ENCODE results near the gene KRTAP5-7.

Gene KRTAP5-7

DNA sequence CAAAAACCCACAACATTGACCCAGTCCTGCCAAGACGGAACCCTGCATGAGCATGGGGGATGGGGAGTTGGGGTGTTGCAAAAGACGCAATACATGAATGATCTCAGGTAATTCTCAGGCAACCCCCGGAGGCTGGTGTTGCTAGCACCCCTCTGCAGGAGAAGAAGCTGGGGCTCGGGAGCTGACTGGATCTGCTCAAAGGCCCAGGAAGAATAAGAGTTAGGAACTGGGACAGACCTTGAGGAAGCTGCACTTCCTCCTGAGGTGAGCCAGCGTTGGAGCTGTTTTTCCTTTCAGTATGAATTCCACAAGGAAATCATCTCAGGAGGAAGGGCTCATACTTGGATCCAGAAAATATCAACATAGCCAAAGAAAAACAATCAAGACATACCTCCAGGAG lies 21.1 kb downstream of the KRTAP5-7 start, which contains the start of gene KRTAP5-9:
TSS of gene KRTAP5-9 (plus strand) at position 301 of the 400 bp plus-strand sequence. CDS start 238 bp downstream, outside the sequence.
- TF ChIP-seq, protein P1, sequence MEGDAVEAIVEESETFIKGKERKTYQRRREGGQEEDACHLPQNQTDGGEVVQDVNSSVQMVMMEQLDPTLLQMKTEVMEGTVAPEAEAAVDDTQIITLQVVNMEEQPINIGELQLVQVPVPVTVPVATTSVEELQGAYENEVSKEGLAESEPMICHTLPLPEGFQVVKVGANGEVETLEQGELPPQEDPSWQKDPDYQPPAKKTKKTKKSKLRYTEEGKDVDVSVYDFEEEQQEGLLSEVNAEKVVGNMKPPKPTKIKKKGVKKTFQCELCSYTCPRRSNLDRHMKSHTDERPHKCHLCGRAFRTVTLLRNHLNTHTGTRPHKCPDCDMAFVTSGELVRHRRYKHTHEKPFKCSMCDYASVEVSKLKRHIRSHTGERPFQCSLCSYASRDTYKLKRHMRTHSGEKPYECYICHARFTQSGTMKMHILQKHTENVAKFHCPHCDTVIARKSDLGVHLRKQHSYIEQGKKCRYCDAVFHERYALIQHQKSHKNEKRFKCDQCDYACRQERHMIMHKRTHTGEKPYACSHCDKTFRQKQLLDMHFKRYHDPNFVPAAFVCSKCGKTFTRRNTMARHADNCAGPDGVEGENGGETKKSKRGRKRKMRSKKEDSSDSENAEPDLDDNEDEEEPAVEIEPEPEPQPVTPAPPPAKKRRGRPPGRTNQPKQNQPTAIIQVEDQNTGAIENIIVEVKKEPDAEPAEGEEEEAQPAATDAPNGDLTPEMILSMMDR (IDR thresholded peaks at IDR 0.05; ENCODE audit: low read length) = no peak
- TF ChIP-seq EZH2 (IDR thresholded peaks at IDR 0.05; ENCODE audit: borderline replicate concordance, low read length) = no peak
- Histone ChIP-seq H3F3A (ENCODE audit: insufficient read depth, low read length) (no peaks in the 10 kb centered on the region), H3K9me3 (ENCODE audit: low read length) (no peaks in the 10 kb centered on the region), H3K4me2 (ENCODE audit: low read length) (no peak within 1 kb of the TSS), H3K9ac (ENCODE audit: low read length) (no peak within 1 kb of the TSS), H3K27me3 (ENCODE audit: insufficient read depth, low read length) (peaks cover 7% of the 10 kb centered on the region; the same call in 1 of the 2 replicates), H4K20me1 (ENCODE audit: insufficient read depth, low read length) (no peaks in the 10 kb centered on the region), H3K4me3 (ENCODE audit: low read depth, low read length, poor library complexity, severe bottlenecking) (no peak within 1 kb of the TSS), H3K9me2 (ENCODE audit: low read depth, low read length) (no peaks in the 10 kb centered on the region), H3K4me1 (ENCODE audit: insufficient read depth, low read length, severe bottlenecking) (no peaks in the 10 kb centered on the region), H3K36me3 (ENCODE audit: insufficient read depth, low read length) (no peaks in the 10 kb centered on the region), H2AFZ (ENCODE audit: low read length) (no peak within 1 kb of the TSS), H3K27ac (ENCODE audit: low read depth, low read length, poor library complexity, severe bottlenecking) (no peak within 1 kb of the TSS), H3K79me2 (ENCODE audit: insufficient read depth, low read length) (no peaks in the 10 kb centered on the region)

GRCh38 chr11:71548716-71549151 lies 21.7 kb downstream of the KRTAP5-7 start:
- Histone ChIP-seq H3K27ac (ENCODE audit: low read depth, low read length, poor library complexity, severe bottlenecking) (no peak overlapping the region), H2AFZ (ENCODE audit: low read length) (no peak overlapping the region), H3K36me3 (ENCODE audit: insufficient read depth, low read length) (no peaks in the 10 kb centered on the region), H3K4me1 (ENCODE audit: insufficient read depth, low read length, severe bottlenecking) (no peaks in the 10 kb centered on the region), H3F3A (ENCODE audit: insufficient read depth, low read length) (no peaks in the 10 kb centered on the region), H3K9me2 (ENCODE audit: low read depth, low read length) (no peaks in the 10 kb centered on the region), H4K20me1 (ENCODE audit: insufficient read depth, low read length) (no peaks in the 10 kb centered on the region), H3K79me2 (ENCODE audit: insufficient read depth, low read length) (no peaks in the 10 kb centered on the region), H3K4me2 (ENCODE audit: low read length) (no peak overlapping the region), H3K27me3 (ENCODE audit: insufficient read depth, low read length) (peaks cover 7% of the 10 kb centered on the region; the same call in 1 of the 2 replicates), H3K4me3 (ENCODE audit: low read depth, low read length, poor library complexity, severe bottlenecking) (no peak overlapping the region), H3K9me3 (ENCODE audit: low read length) (no peaks in the 10 kb centered on the region), H3K9ac (ENCODE audit: low read length) (no peak overlapping the region)
- TF ChIP-seq, protein P1 (IDR thresholded peaks at IDR 0.05; ENCODE audit: low read length) = no peak
- no peak for TF ChIP-seq EZH2 (IDR thresholded peaks at IDR 0.05; ENCODE audit: borderline replicate concordance, low read length)

- no peaks in the 10 kb centered on the region for H3K4me1 ChIP-seq (ENCODE audit: insufficient read depth, low read length, severe bottlenecking)
- H3K27ac ChIP-seq (ENCODE audit: low read depth, low read length, poor library complexity, severe bottlenecking) = no peak overlapping the region
- H3K27me3 ChIP-seq (ENCODE audit: insufficient read depth, low read length) = no peaks in the 10 kb centered on the region; the same call in 1 of the 2 replicates
- TF ChIP-seq, protein P1 (IDR thresholded peaks at IDR 0.05; ENCODE audit: low read length) = no peak
- no peak for TF ChIP-seq EZH2 (IDR thresholded peaks at IDR 0.05; ENCODE audit: borderline replicate concordance, low read length)
- H3K9me2 ChIP-seq (ENCODE audit: low read depth, low read length) = no peaks in the 10 kb centered on the region
- H3F3A ChIP-seq (ENCODE audit: insufficient read depth, low read length) = no peaks in the 10 kb centered on the region
- H3K4me3 ChIP-seq (ENCODE audit: low read depth, low read length, poor library complexity, severe bottlenecking) = no peak overlapping the region
- no peaks in the 10 kb centered on the region for H3K36me3 ChIP-seq (ENCODE audit: insufficient read depth, low read length)
- H2AFZ ChIP-seq (ENCODE audit: low read length) = no peak overlapping the region
- H4K20me1 ChIP-seq (ENCODE audit: insufficient read depth, low read length) = no peaks in the 10 kb centered on the region
- no peak overlapping the region for H3K9ac ChIP-seq (ENCODE audit: low read length)
- no peak overlapping the region for H3K4me2 ChIP-seq (ENCODE audit: low read length)
- no peaks in the 10 kb centered on the region for H3K9me3 ChIP-seq (ENCODE audit: low read length)
- no peaks in the 10 kb centered on the region for H3K79me2 ChIP-seq (ENCODE audit: insufficient read depth, low read length)
Observed at GRCh38 chr11:71551711-71552110, 24.6 kb downstream of the KRTAP5-7 start.

Data from OCI-LY1 (cell line).